ENCODE data around the gene BABAM2. TPM values are rescaled to one million over a fixed set of nuclear protein-coding genes. Genes with fewer than 3 reads are reported as not detected.

BABAM2 gene
- total RNA-seq, 1 donor from 2014 or later = 34.6 TPM

DNA sequence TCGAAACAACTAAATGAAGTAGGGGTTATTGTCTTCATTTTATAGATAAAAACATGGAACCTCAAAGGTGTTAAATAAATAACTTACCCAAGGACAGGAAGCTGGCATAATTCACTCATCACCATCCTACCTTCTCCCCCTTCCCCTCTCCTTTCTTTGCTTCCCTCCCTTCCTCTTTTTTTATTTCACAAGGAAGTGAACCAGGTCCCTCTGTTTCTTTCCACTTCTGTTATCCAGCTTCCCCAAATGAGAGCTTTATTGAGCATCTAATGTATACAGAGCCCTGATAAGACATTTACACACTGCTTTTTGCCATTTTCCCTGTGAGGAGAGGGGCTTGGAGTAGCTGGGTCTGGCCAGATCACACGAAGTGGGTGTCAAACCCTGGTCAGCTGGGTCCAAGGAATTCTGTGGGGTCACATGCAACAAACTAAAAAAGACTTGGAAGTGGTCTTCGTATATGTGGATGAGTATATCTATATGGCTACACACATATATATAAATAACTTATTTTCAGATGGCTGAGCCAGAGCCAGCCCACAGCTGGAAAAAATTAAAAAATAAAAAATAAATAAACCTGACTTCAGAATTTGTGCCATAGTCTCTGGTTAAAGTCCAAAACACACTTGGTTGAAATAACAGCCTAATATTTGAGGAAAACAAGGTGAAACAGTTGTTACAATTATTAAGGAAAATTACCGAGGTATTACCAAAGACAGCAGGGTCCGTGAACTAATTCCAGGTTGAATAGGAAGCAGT is 452.8 kb downstream of the BABAM2 start:
- Histone ChIP-seq H3K27ac (no peak overlapping the region), H3K4me3 (no peak overlapping the region), H3K9ac (no peak overlapping the region), H4K20me1 (ENCODE audit: low read depth) (no peaks in the 10 kb centered on the region), H3K9me3 (ENCODE audit: low read depth) (no peaks in the 10 kb centered on the region), H3K4me1 (peaks cover 39% of the 10 kb centered on the region), H2AFZ (replicated peaks) (no peak overlapping the region), H3K36me3 (no peaks in the 10 kb centered on the region), H3F3A (ENCODE audit: low read depth) (peaks cover 12% of the 10 kb centered on the region), H3K4me2 (no peak overlapping the region), H3K79me2 (ENCODE audit: low read depth) (no peaks in the 10 kb centered on the region), H3K27me3 (no peaks in the 10 kb centered on the region)
- Mint-ChIP-seq H3K4me1 (peaks cover 61% of the 10 kb centered on the region), H3K27ac (peak overlapping the region; percentile 57), H3K9me3 (no peaks in the 10 kb centered on the region), H3K4me3 (no peak overlapping the region), H3K27me3 (ENCODE audit: insufficient read depth, low read depth) (peaks cover 11% of the 10 kb centered on the region), H3K36me3 (peaks cover 3% of the 10 kb centered on the region)
- DNase-seq (ENCODE audit: low spot score) = no peak
- TF ChIP-seq, protein P1, sequence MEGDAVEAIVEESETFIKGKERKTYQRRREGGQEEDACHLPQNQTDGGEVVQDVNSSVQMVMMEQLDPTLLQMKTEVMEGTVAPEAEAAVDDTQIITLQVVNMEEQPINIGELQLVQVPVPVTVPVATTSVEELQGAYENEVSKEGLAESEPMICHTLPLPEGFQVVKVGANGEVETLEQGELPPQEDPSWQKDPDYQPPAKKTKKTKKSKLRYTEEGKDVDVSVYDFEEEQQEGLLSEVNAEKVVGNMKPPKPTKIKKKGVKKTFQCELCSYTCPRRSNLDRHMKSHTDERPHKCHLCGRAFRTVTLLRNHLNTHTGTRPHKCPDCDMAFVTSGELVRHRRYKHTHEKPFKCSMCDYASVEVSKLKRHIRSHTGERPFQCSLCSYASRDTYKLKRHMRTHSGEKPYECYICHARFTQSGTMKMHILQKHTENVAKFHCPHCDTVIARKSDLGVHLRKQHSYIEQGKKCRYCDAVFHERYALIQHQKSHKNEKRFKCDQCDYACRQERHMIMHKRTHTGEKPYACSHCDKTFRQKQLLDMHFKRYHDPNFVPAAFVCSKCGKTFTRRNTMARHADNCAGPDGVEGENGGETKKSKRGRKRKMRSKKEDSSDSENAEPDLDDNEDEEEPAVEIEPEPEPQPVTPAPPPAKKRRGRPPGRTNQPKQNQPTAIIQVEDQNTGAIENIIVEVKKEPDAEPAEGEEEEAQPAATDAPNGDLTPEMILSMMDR (IDR thresholded peaks at IDR 0.05) = no peak
- TF ChIP-seq EZH2 (IDR thresholded peaks at IDR 0.05) (no peak), EZH2phosphoT487 (IDR thresholded peaks at IDR 0.05) (no peak)

DNA sequence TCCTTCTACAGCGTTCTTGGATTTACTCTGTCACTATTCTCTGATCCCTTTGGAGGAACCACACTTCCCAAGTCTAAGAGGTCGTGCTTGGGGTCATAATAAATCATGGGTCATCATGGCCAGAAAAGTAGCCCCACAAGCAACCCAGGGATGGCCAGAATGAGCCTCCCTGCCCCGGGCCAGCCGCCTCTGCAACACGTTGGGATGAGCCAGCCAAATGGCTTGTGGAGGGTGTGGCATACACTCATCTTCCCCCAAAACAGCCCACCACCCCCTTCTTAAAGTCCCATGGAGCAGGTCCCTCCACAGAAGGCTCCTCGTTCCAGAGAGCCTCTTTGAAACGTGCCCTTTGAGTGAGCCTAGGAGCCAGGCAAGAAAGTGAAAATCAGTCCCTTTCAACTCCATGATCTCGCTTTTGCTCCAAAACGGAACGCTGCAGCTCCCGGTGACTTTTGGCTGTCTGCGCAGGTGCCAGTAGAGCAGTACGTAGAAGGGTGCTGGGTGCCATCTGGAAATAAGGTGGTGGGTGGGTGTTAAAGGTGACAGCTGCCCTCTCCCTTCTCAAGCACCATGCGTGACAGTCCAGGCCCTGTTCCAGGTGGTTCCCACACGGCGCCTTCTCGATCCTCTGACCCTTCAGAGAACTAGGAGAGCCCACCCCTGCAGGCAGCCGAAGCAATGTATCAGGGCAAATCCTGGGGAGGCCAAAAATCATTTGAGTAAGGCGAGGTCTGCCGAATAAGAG is 453.6 kb downstream of the BABAM2 start:
- peaks cover 2% of the 10 kb centered on the region for H3K36me3 Mint-ChIP-seq
- Histone ChIP-seq H3K9ac (no peak overlapping the region), H3K79me2 (ENCODE audit: low read depth) (no peaks in the 10 kb centered on the region), H3K4me1 (peaks cover 31% of the 10 kb centered on the region), H3K9me3 (ENCODE audit: low read depth) (no peaks in the 10 kb centered on the region), H4K20me1 (ENCODE audit: low read depth) (no peaks in the 10 kb centered on the region), H2AFZ (replicated peaks) (no peak overlapping the region), H3K27me3 (no peaks in the 10 kb centered on the region), H3K36me3 (no peaks in the 10 kb centered on the region), H3K27ac (no peak overlapping the region), H3F3A (ENCODE audit: low read depth) (peaks cover 4% of the 10 kb centered on the region), H3K4me2 (no peak overlapping the region), H3K4me3 (no peak overlapping the region)
- TF ChIP-seq EZH2 (IDR thresholded peaks at IDR 0.05) (no peak), EZH2phosphoT487 (IDR thresholded peaks at IDR 0.05) (no peak)
- TF ChIP-seq, protein P1 (IDR thresholded peaks at IDR 0.05) = no peak
- no peak for DNase-seq (ENCODE audit: low spot score)
- peak overlapping the region; percentile 37 for H3K27ac Mint-ChIP-seq
- peaks cover 11% of the 10 kb centered on the region for H3K27me3 Mint-ChIP-seq (ENCODE audit: insufficient read depth, low read depth)
- no peaks in the 10 kb centered on the region for H3K9me3 Mint-ChIP-seq
- H3K4me1 Mint-ChIP-seq = peaks cover 54% of the 10 kb centered on the region
- H3K4me3 Mint-ChIP-seq = no peak overlapping the region

DNA sequence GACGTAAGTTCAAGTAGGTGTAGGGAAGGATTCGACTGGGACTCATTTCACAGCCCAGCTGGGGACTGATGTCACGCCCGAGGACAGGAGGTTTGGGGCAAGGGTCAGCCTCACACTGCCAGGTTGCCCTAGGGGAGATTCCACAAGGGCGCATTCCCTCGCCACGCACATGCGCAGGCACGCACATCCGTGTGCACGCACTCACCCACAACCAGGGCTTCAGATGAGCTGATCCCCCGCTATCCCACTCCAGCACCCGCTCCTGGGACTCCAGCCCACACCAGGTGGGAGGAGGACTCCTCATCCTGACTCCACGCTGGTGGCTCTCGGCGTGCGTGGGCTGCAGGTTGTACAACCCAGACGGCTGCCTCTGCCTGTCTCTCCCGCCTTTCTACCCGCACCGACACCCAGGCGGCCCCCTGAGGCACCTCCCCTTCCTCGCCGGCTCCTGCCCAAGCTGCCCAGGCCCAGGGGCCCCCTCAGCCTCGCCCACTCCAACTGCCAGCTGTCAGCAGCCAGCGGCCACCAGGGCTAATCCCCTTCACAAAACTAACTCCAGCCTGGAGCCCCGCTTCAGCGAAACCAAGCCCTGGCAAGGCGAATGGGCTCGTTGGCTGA is 454.3 kb downstream of the BABAM2 start:
- H3K36me3 ChIP-seq = no peaks in the 10 kb centered on the region
- no peaks in the 10 kb centered on the region for H3K9me3 ChIP-seq (ENCODE audit: low read depth)
- peaks cover 11% of the 10 kb centered on the region for H3K27me3 Mint-ChIP-seq (ENCODE audit: insufficient read depth, low read depth)
- H3K4me3 Mint-ChIP-seq = no peak overlapping the region
- no peak overlapping the region for H3K4me2 ChIP-seq
- no peaks in the 10 kb centered on the region for H3F3A ChIP-seq (ENCODE audit: low read depth)
- H4K20me1 ChIP-seq (ENCODE audit: low read depth) = no peaks in the 10 kb centered on the region
- peaks cover 26% of the 10 kb centered on the region for H3K4me1 ChIP-seq
- no peaks in the 10 kb centered on the region for H3K79me2 ChIP-seq (ENCODE audit: low read depth)
- no peaks in the 10 kb centered on the region for H3K27me3 ChIP-seq
- no peak overlapping the region for H3K4me3 ChIP-seq
- H3K27ac Mint-ChIP-seq = no peak overlapping the region
- TF ChIP-seq EZH2 (IDR thresholded peaks at IDR 0.05) (no peak), EZH2phosphoT487 (IDR thresholded peaks at IDR 0.05) (no peak)
- TF ChIP-seq, protein P1 (IDR thresholded peaks at IDR 0.05) = no peak
- H3K4me1 Mint-ChIP-seq = peaks cover 53% of the 10 kb centered on the region
- no peak for DNase-seq (ENCODE audit: low spot score)
- no peaks in the 10 kb centered on the region for H3K9me3 Mint-ChIP-seq
- no peak overlapping the region for H2AFZ ChIP-seq (replicated peaks)
- no peaks in the 10 kb centered on the region for H3K36me3 Mint-ChIP-seq
- H3K9ac ChIP-seq = no peak overlapping the region
- H3K27ac ChIP-seq = no peak overlapping the region

Data from neural progenitor cell (in vitro differentiated cells).